Sigmoid colon (tissue), 3 donors: ENCODE measurements around the gene CGB2.
"Not testable (repeated sequence)": the region's sequence is repeated elsewhere in the genome, so short reads cannot be mapped to it uniquely, and the experiment has no call there.

ENCODE experiments used
- POLR2A ChIP-seq, 2 donors: fragments of 450-650 bp; IDR thresholded peaks; one replicate each; pipeline ENCODE4 v1.6.1; 2016; ENCODE audit warnings: antibody characterized with exemption in 2 of 2, mild to moderate bottlenecking in 2 of 2, moderate library complexity in 2 of 2
- TF ChIP-seq, protein P1 (sequence below), 4 experiments: fragments of 450-650 bp in 3 of 4; fragments of 200-600 bp in 1 of 4; IDR thresholded peaks; one replicate each; pipeline ENCODE4 v1.5.1; 2016 to 2019; ENCODE audit warnings: antibody characterized with exemption in 4 of 4, mild to moderate bottlenecking in 3 of 4, moderate library complexity in 2 of 4

DNA sequence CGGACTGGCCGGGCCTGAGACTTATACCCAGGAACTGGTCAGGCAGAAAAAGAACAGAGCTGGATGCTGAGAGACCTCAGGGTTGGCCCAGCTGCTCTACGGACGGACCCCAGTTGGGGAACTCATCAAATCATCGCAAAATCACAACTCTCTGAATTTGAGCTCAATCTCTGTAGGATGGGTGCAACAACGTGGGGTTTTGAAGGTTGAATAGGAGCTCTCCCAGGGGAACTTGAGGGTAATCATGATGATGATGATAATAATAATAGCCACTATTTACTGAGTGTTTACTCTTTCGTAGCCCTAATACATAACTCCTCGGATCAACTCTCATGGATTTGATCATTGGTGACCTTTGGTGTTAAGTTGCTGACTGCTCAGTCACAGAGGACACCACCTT is 1.4 kb upstream of the CGB2 start:
- TF ChIP-seq, protein P1, sequence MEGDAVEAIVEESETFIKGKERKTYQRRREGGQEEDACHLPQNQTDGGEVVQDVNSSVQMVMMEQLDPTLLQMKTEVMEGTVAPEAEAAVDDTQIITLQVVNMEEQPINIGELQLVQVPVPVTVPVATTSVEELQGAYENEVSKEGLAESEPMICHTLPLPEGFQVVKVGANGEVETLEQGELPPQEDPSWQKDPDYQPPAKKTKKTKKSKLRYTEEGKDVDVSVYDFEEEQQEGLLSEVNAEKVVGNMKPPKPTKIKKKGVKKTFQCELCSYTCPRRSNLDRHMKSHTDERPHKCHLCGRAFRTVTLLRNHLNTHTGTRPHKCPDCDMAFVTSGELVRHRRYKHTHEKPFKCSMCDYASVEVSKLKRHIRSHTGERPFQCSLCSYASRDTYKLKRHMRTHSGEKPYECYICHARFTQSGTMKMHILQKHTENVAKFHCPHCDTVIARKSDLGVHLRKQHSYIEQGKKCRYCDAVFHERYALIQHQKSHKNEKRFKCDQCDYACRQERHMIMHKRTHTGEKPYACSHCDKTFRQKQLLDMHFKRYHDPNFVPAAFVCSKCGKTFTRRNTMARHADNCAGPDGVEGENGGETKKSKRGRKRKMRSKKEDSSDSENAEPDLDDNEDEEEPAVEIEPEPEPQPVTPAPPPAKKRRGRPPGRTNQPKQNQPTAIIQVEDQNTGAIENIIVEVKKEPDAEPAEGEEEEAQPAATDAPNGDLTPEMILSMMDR (IDR thresholded peaks at IDR 0.05): not testable (repeated sequence)
- TF ChIP-seq POLR2A (IDR thresholded peaks at IDR 0.05): not testable (repeated sequence)
